ENCODE results near the gene CDK16. TPM values are rescaled to one million over a fixed set of nuclear protein-coding genes. Genes with fewer than 3 reads are reported as not detected.

Gene CDK16
- total RNA-seq, 1 donor, result 61.2 TPM

- peaks cover 59% of the 10 kb centered on the region for H3K79me2 ChIP-seq (ENCODE audit: insufficient read depth, low read length)
- peaks cover 3% of the 10 kb centered on the region for H3K27me3 ChIP-seq (ENCODE audit: insufficient read depth, low read length)
- TF ChIP-seq, protein P1, sequence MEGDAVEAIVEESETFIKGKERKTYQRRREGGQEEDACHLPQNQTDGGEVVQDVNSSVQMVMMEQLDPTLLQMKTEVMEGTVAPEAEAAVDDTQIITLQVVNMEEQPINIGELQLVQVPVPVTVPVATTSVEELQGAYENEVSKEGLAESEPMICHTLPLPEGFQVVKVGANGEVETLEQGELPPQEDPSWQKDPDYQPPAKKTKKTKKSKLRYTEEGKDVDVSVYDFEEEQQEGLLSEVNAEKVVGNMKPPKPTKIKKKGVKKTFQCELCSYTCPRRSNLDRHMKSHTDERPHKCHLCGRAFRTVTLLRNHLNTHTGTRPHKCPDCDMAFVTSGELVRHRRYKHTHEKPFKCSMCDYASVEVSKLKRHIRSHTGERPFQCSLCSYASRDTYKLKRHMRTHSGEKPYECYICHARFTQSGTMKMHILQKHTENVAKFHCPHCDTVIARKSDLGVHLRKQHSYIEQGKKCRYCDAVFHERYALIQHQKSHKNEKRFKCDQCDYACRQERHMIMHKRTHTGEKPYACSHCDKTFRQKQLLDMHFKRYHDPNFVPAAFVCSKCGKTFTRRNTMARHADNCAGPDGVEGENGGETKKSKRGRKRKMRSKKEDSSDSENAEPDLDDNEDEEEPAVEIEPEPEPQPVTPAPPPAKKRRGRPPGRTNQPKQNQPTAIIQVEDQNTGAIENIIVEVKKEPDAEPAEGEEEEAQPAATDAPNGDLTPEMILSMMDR (IDR thresholded peaks at IDR 0.05; ENCODE audit: extremely low read depth, low read depth, low read length), result peak; percentile 88
- peaks cover 10% of the 10 kb centered on the region for H3K36me3 ChIP-seq (ENCODE audit: insufficient read depth, low read length)
- peak within 1 kb of the TSS; percentile 97 for H3K4me3 ChIP-seq (ENCODE audit: insufficient read depth, low read length)
- H4K20me1 ChIP-seq (ENCODE audit: insufficient read depth, low read length), result peaks cover 37% of the 10 kb centered on the region
- H3K27ac ChIP-seq (ENCODE audit: low read depth, low read length), result peak within 1 kb of the TSS; percentile 88
- peak within 1 kb of the TSS; percentile 81 for H3K4me2 ChIP-seq (ENCODE audit: insufficient read depth, low read length)
- H3K9me3 ChIP-seq (ENCODE audit: low read depth, low read length), result no peaks in the 10 kb centered on the region
- H2AFZ ChIP-seq (ENCODE audit: low read length), result peak within 1 kb of the TSS; percentile 88
- peak; percentile 98 for DNase-seq (ENCODE audit: insufficient read length, low spot score, missing footprints)
- peaks cover 49% of the 10 kb centered on the region for H3K4me1 ChIP-seq (ENCODE audit: insufficient read depth, low read length)
Observed at GRCh38 chrX:47193475-47194193, 24.8 kb upstream of the CDK16 start, which contains the start of gene UBA1. Gene UBA1 (plus strand): TSS chrX:47193829. CDS start chrX:47198803, 4,974 bp downstream.

DNA sequence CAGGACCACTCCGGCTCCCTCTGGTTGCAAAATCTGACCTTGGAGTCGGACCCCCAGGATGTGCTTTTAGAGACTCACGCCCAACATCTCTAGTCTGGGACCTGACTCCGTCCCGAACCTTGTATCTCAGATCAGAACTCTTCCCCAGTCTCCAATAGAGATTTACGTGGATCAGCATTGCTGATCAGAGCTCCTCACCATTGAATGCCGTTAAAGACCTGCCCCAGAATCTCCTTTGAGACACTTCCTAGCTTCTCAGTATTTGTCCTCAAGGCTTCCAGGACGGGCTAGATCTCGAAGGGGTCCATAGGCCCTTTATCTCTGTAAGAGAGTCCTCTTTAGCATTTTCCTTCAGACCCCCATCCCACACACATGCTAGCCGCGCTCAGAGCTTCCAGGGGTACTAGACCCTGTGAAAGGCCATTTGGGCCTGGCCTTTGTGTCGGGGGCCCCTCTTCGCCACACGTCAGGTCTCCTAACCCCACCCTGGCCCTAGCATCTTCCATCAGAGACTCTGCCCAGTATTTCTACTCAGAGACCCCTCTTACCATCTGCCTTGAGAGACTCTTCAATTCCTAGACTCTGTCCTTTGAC is 24.2 kb upstream of the CDK16 start:
- H3K79me2 ChIP-seq (ENCODE audit: insufficient read depth, low read length), result peaks cover 66% of the 10 kb centered on the region
- TF ChIP-seq, protein P1 (IDR thresholded peaks at IDR 0.05; ENCODE audit: extremely low read depth, low read depth, low read length), result no peak
- peak overlapping the region; percentile 97 for H3K4me3 ChIP-seq (ENCODE audit: insufficient read depth, low read length)
- peak overlapping the region; percentile 88 for H2AFZ ChIP-seq (ENCODE audit: low read length)
- peak overlapping the region; percentile 88 for H3K27ac ChIP-seq (ENCODE audit: low read depth, low read length)
- H3K9me3 ChIP-seq (ENCODE audit: low read depth, low read length), result no peaks in the 10 kb centered on the region
- peak overlapping the region; percentile 81 for H3K4me2 ChIP-seq (ENCODE audit: insufficient read depth, low read length)
- no peak for DNase-seq (ENCODE audit: insufficient read length, low spot score, missing footprints)
- no peaks in the 10 kb centered on the region for H3K27me3 ChIP-seq (ENCODE audit: insufficient read depth, low read length)
- peaks cover 49% of the 10 kb centered on the region for H3K4me1 ChIP-seq (ENCODE audit: insufficient read depth, low read length)
- peaks cover 17% of the 10 kb centered on the region for H3K36me3 ChIP-seq (ENCODE audit: insufficient read depth, low read length)
- H4K20me1 ChIP-seq (ENCODE audit: insufficient read depth, low read length), result peaks cover 42% of the 10 kb centered on the region

- Histone ChIP-seq H3K4me2 (ENCODE audit: insufficient read depth, low read length) (peak overlapping the region; percentile 62), H4K20me1 (ENCODE audit: insufficient read depth, low read length) (peaks cover 54% of the 10 kb centered on the region), H3K36me3 (ENCODE audit: insufficient read depth, low read length) (peaks cover 32% of the 10 kb centered on the region), H3K79me2 (ENCODE audit: insufficient read depth, low read length) (peaks cover 72% of the 10 kb centered on the region), H3K4me1 (ENCODE audit: insufficient read depth, low read length) (peaks cover 45% of the 10 kb centered on the region), H3K27ac (ENCODE audit: low read depth, low read length) (peak overlapping the region; percentile 19), H2AFZ (ENCODE audit: low read length) (no peak overlapping the region), H3K9me3 (ENCODE audit: low read depth, low read length) (no peaks in the 10 kb centered on the region), H3K27me3 (ENCODE audit: insufficient read depth, low read length) (no peaks in the 10 kb centered on the region), H3K4me3 (ENCODE audit: insufficient read depth, low read length) (peak overlapping the region; percentile 18)
- TF ChIP-seq, protein P1 (IDR thresholded peaks at IDR 0.05; ENCODE audit: extremely low read depth, low read depth, low read length), result no peak
- DNase-seq (ENCODE audit: insufficient read length, low spot score, missing footprints), result peak; percentile 62
Observed at GRCh38 chrX:47196098-47196497, 22.4 kb upstream of the CDK16 start.

DNA sequence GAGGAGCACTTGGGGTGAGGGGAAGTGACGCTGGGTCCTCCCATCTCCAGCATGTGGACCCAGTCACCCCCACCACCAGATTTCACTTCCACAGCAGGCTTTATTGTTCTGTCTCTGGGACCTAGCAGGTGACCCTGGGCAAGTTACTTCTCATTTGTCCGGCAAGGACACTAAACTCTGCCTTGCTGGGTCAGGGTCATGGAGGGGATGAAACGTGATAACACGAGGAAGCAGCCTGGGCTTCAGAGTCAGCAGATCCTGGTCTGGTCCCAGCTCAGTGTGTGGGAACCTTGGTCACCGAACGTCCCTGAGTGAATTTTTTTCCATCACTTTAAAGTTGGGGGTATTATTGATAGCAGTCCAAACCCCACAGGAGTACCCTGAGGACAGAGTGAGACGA is 21.0 kb upstream of the CDK16 start:
- Histone ChIP-seq H3K4me3 (ENCODE audit: insufficient read depth, low read length) (no peak overlapping the region), H3K4me2 (ENCODE audit: insufficient read depth, low read length) (peak overlapping the region; percentile 39), H3K27me3 (ENCODE audit: insufficient read depth, low read length) (no peaks in the 10 kb centered on the region), H3K4me1 (ENCODE audit: insufficient read depth, low read length) (peaks cover 45% of the 10 kb centered on the region), H4K20me1 (ENCODE audit: insufficient read depth, low read length) (peaks cover 69% of the 10 kb centered on the region), H3K79me2 (ENCODE audit: insufficient read depth, low read length) (peaks cover 74% of the 10 kb centered on the region), H3K9me3 (ENCODE audit: low read depth, low read length) (no peaks in the 10 kb centered on the region), H2AFZ (ENCODE audit: low read length) (no peak overlapping the region), H3K27ac (ENCODE audit: low read depth, low read length) (peak overlapping the region; percentile 24), H3K36me3 (ENCODE audit: insufficient read depth, low read length) (peaks cover 46% of the 10 kb centered on the region)
- TF ChIP-seq, protein P1 (IDR thresholded peaks at IDR 0.05; ENCODE audit: extremely low read depth, low read depth, low read length), result no peak
- DNase-seq (ENCODE audit: insufficient read length, low spot score, missing footprints), result no peak

Measured in osteoblast (primary cell).